Stimulated activated CD8-positive, alpha-beta memory T cell treated with anti-CD3 and anti-CD28 coated beads, Interleukin-2, amount 100 ng/mL, for 48 hours (primary cell): Measurements from ENCODE around the gene CNPPD1.

Experiments used
- DNase-seq, 2 donors: peaks; one replicate each; pipeline ENCODE4 v3.0.0-alpha.2; 2020; ENCODE audit warnings: low read depth in 2 of 2

Gene CNPPD1

DNA sequence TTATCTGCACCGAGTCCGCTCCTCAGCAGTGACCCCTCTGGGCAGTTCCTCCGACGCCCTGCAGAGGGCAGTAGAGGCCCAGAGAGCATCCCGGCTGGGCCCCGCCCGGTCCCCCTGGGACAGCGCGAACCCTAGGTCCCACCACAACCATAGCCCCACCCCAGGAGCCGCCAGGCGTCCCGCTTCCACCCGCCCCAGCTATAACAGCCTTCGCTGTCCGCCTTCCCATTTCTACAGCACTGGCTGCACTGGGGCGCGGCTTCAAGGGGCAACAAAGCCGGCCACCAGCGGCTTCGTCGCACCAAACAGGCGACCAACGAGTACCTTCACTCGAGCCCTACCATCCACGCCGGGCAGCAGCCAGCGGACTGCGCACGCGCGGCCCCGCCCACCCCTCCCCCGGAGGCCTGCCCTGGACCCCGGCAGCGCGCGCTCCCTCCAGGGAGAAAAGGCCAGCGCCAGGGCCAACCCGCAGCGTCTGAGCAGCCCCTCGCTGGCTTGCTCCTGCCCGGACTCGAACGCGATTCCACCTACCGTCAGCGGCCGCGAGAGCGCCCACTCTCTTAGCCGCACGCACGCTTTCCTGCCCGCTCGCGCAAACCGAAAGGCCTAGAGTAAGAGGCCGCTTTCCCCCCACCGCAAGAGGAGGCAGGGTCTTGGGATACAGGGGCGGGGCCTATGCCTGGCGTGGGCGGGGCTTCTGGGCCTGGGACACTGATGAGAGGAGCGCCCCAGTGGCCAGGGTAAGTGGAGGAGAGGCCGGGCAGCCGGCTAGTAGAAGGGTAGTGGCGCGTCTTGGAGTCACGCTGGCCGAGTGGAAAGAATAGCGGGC is 16.3 kb downstream of the CNPPD1 start, which contains the start of gene NHEJ1:
Gene NHEJ1, minus strand, starts transcription at position 630 of the 832 bp plus-strand sequence. CDS start 2,453 bp downstream, outside the sequence.
- peak; percentile 93 to 94 for DNase-seq

DNA sequence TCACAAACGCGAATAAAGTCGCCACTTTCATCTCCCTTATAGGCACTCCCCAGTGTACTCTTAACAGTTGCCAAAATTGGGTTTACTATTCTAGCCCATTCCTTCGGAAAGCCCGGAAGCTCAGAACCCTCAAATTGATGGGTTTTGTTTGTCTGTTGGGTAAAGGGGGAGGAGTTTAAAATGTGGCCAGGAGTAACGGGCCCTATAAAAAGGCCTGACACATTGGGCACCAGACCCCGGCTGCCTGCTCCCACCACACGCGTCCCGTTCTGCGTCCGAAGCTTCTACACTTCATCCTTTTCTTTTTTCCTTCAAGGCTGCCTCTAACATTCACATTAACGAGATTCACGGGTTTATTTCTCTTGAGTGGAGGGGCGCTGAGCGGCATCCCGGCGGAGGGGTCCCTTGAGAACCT is 16.9 kb downstream of the CNPPD1 start:
- DNase-seq, result no peak

DNA sequence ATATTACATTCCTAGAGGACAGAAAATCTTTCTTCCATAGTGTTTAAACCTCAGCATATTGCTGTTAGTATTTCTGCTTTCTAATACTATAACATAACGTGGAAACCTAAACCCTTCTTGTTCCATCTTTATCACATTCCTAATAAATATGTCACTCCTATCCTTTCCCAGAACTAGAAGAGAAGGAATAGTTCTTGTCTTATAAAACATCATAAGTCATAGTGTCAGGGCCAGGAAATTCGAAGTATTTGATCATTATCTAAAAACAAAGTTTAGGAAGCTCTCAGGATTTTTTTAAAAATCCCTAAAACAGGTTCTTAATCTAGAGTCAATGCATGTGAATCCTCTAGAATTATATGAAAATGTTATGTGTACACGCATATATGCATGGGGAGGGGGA is 18.1 kb downstream of the CNPPD1 start:
- DNase-seq, result no peak

DNA sequence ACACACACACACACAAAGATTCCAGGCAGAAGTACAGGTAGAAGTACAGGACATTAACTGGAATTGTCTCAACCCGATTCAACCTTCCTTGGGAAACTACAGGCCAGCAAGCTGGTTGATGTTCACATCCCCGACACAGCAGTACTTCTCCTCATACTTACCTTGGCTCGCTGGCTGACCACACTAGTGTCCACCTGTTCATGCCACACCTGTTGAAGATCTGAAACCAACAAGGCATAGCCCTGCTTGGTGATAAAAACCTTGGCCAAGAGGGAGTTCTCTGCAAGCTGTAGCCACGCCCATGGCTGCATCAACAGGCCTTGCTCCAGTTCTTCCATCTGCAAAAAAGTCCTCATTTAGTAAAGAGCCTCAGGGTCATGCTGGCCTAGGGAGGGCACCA is 18.7 kb downstream of the CNPPD1 start:
- no peak for DNase-seq

GRCh38 chr2:219157396-219157795 is 19.3 kb downstream of the CNPPD1 start:
- no peak for DNase-seq

DNA sequence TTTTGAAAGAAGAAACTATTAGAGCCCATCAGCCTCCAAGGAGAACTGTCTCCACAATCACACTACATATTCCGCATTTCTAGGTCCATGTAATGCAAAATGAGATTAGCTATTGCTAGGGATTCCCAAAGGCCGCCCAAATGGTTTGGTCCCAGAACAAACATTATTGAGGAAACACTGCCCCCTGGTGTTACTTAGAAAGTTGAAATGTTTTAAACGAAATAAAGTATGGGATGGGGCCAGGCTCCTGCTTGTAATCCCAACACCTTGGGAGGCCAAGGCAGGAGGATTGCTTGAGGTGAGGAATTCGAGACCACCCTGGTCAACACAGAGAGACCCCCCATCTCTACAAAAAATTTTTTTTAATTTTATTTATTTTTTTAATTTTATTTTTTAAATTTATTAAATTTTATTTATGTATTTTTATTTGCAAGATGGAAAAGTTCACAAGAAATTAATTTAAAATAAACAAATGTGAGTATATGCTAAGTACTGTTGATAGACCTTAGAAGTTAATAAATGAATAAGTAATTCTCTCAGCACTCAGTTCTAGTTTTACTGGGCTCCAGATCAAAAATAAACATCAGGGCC is 21.6 kb downstream of the CNPPD1 start:
- no peak for DNase-seq

GRCh38 chr2:219149667-219150066 is 27.1 kb downstream of the CNPPD1 start:
- no peak for DNase-seq

- no peak for DNase-seq
These were observed 34.4 kb downstream of the CNPPD1 start for GRCh38 chr2:219142329-219142728.

- DNase-seq, result no peak
These were observed 36.0 kb downstream of the CNPPD1 start for GRCh38 chr2:219140722-219141121.

DNA sequence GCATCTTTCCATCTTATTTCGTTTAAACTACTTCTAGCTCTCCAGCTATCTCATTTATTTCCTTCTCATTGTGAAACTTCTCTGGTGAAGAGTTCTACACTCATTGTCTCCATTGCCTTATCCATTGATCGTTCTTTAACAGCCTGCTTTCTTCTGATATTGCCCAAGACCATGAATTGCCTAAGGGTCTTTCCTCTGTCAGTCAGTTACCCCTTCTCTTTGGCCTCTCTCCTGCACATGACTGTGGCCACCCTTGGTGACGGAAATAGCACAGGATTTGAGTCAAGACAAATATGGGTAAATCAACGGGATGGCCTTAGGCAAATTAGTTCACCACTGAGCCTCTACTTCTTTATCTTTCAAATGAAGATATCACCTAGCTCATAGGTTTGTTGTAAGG is 42.7 kb downstream of the CNPPD1 start:
- DNase-seq, result no peak

GRCh38 chr2:219131744-219132143 is 45.0 kb downstream of the CNPPD1 start:
- no peak for DNase-seq

DNA sequence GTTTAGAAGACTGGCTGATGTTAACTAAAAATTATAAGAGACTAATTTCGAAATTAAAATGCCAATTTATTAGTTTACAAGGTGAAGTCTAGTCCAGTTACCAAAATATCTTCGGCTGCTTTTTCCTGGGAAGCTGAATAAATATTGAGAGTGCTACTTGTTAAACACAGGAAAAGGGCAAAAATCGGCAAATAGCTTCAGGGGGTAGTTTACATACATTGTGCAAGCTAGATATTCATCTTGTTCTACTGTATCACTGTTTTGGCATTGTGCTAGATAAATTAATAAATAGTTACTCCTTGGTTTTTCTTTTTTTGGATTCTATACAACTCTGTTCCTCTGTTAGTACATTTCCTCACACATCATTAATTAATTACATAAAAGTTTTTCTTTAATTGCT is 45.4 kb downstream of the CNPPD1 start:
- DNase-seq, result no peak

GRCh38 chr2:219129589-219129988 is 47.1 kb downstream of the CNPPD1 start:
- no peak for DNase-seq

GRCh38 chr2:219128396-219128795 is 48.3 kb downstream of the CNPPD1 start:
- no peak for DNase-seq

GRCh38 chr2:219127037-219127635 is 49.6 kb downstream of the CNPPD1 start:
- DNase-seq, result no peak

- no peak for DNase-seq
These were observed 50.2 kb downstream of the CNPPD1 start for GRCh38 chr2:219126555-219126954.

DNA sequence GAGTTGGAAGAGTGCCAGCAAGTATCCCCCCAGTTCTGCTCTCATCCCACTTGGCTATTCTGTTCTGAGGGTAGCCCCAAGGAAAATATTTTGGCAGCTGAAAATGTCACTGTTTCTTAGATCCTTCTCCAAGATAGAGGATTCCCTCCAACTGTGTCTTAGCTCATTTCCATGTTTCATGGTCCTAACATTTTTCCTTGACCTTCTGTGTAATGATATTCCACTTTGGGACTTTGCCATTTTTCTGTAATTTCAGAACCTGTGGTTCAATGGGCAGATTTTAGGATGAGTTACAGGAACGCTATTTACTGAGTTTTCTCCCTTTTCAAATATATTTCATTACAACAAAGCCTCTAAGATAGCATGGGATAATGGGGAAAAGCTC is 50.8 kb downstream of the CNPPD1 start:
- no peak for DNase-seq

- DNase-seq, result no peak
These were observed 51.4 kb downstream of the CNPPD1 start for GRCh38 chr2:219125225-219125885.

DNA sequence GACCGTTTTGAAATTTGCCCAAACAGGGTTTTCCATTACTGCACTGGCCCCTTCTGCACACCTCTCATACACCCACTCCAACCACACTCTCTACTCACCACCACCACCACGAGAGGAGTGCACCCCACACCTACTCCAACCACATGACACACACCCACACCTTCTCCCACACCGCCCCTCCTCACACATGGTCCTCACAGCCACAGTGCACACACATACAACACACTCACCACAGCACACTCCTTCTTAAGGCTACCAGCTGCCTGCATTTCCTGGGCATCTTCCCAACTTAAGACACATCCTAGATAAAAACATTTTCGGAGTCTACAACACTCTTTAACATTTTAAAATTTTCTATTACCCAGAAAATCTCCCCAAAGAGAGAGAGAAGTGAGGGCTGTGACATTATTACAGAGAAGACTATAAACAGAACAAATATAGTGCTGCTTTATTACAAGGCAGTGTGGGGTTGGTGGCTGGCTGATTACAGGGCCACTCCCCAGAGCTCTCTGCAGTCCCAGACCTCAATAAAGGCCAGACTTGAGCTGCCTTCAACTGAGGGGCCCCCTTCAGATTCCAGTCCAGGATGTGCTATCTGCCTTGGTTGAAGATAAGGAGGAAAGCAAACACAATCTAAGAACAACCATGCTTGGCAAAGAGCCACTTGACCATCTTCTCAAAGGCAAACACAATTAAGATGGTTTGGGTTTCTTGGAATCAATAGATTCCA is 52.2 kb downstream of the CNPPD1 start:
- DNase-seq, result no peak

DNA sequence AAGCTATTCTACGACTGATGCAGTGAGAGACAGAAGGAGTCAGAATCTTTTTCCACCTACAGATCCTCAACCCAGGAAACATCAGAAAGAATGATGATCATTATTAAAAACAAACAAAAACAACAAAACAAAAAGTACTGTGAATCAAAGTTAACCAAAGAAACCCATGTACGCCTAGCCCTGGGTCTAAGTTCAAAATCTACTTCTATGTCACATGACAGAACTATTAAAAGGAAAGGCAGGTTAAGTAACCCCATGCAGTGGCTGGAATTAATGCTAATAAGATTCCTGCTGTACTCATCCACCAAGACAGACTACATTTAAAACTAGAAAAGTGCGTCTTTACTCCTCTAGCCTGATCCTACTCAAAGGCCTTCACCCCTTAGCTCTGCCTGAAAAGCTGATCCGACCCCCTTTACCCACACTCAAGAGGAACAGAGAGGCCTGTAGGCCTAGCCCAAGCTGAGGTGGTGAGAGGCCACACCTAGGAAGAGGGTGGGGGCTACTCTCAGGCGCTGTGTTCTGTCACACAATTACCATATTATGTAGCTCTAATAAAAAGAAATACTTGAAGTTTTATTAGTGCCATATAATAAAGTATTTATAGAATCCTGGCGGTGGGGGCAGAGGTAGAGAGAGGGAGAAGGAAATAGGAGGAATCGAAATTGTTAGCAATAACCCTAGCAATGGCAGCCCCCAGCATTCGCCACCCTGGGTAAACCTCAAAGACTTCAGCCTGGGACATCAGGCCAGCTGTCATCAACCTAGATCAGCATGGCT is 53.2 kb downstream of the CNPPD1 start:
- no peak for DNase-seq
